Kidney (tissue), 14 donors: Measurements from ENCODE around the gene CAMTA1. TPM values are rescaled to one million over a fixed set of nuclear protein-coding genes. Genes with fewer than 3 reads are reported as not detected.

Experiments
- DNase-seq, 5 donors: peaks; one replicate each; pipeline ENCODE4 v3.0.0-alpha.2; 2013 to 2020
- FAIRE-seq: peaks from 2 replicates; lab custom pipeline; 2012; peaks lifted over from hg19 to GRCh38; lab: Jason Lieb, UNC
- H3K27ac ChIP-seq, 2 donors: one replicate each; pipeline ENCODE4 v1.7.0; 2013; ENCODE audit warnings: low read depth in 2 of 2, low read length in 2 of 2, inconsistent platforms in 1 of 2
- H3K27me3 ChIP-seq: one replicate; pipeline ENCODE4 v1.7.1; 2013; ENCODE audit warnings: low read length, inconsistent platforms; ENCODE audit not compliant: control insufficient read depth, insufficient read depth
- H3K36me3 ChIP-seq, 3 donors: one replicate each; pipeline versions ENCODE4 v1.7.0 to v1.7.1; 2013; ENCODE audit warnings: low read length in 3 of 3, control low read depth in 1 of 3, inconsistent platforms in 1 of 3; ENCODE audit not compliant: insufficient read depth in 3 of 3, control insufficient read depth in 2 of 3
- H3K4me1 ChIP-seq, 3 donors: one replicate each; pipeline versions ENCODE4 v1.7.0 to v1.7.1; 2013; ENCODE audit warnings: low read length in 3 of 3, inconsistent platforms in 1 of 3, low read depth in 1 of 3; ENCODE audit not compliant: control insufficient read depth in 2 of 3, insufficient read depth in 2 of 3
- H3K4me3 ChIP-seq, 3 donors: one replicate each; pipeline versions ENCODE4 v1.7.0 to v1.8.1; 2013; ENCODE audit warnings: low read length in 3 of 3, control low read depth in 1 of 3, inconsistent platforms in 1 of 3
- H3K9ac ChIP-seq, 3 donors: one replicate each; pipeline versions ENCODE4 v1.7.0 to v1.7.1; 2013; ENCODE audit warnings: low read length in 3 of 3, control low read depth in 1 of 3, inconsistent platforms in 1 of 3
- H3K9me3 ChIP-seq, 3 donors: one replicate each; pipeline versions ENCODE4 v1.7.0 to v1.7.1; 2013; ENCODE audit warnings: low read length in 3 of 3, control low read depth in 1 of 3, inconsistent platforms in 1 of 3; ENCODE audit not compliant: control insufficient read depth in 2 of 3, insufficient read depth in 1 of 3
- CTCF ChIP-seq: IDR thresholded peaks from 3 replicates; pipeline ENCODE4 v1.5.1; 2012; ENCODE audit warnings: mild to moderate bottlenecking, moderate library complexity, borderline replicate concordance; ENCODE audit not compliant: insufficient read depth; ENCODE audit errors: extremely low read depth
- intact Hi-C: fragments of 100-400 bp; cut with DNase I; formaldehyde crosslinking; loops from one replicate; pipeline ENCODE4 v1.11.1; 2022
- polyA plus RNA-seq: library from polyadenylated mRNA; stranded (reverse); fragments of 350-450 nt; fragmentation: Illumina TruSeq; extraction: RNeasy Lipid Tissue Mini Kit (QIAGEN cat#74804); gene quantifications from one replicate; pipeline ENCODE4 v1.2.3, GENCODE V29; 2014; ENCODE audit warnings: low read depth, low replicate concordance; ENCODE audit not compliant: insufficient read depth
- total RNA-seq: library from RNA; stranded (reverse); fragmentation: NEBNext Ultra II Directional; extraction: Animal tissue kit (Norgen Biotek cat#: 25700); gene quantifications from one replicate; pipeline ENCODE4 v1.2.1, GENCODE V29; 2021
- donor health status: control.
- donor health status: control.
- donor health status: control.
- donor health status: control.
- donor health status: control.
- donor health status: DM: yes; HTN: yes; CAD: no.
- donor health status: Normal renal cell carcinoma (clear cell type).

The CAMTA1 gene
- total and polyA plus RNA-seq, 2 donors from 2014 or later = 79.0 to 170 TPM

DNA sequence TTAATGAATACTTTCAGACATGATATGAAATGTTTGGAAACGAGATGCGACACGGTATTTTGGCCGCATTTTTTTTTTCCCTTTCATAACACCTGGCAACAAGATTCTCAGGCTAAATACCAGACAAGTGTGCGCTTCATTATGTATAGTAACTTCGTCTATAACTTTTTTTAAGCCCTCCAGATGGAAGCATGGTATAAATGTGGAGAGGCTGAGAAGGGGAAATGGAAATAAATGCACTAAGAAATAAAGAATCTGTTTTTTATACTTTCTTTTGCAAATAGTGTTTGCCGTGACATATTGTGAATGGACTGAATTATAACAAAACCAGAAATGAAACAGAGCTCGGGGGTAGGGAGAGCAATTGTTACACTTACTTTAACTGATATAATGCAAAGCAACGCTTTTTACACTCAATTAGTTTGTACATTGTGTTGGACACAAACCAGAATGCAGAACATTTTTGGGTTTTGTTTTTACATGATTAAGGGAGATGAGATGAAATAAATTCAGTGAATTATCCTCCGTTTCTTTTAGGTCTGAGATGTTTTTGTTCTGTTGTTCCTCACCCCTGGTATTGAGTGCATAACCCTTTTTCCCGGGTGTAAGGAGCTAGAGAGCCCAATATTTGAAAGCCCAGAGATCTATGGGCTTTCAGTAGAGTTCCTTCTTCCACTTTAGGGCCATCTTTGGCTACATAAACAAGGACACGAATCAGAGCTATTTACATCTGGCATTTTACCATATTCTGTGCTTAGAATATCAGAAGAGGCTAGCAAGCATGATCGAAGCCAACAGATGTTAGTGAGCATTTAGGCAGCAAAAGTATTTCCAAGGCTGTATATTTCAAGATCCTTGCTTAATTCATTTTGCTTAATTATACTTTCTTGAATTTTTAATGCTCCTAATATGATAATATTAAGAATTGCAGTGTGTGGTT is 478.0 kb downstream of the CAMTA1 start:
- Histone ChIP-seq H3K9me3 (no peaks in the 10 kb centered on the region), H3K4me1 (peaks cover 0 to 7% (median 5%) of the 10 kb centered on the region in 3 donors), H3K27me3 (no peaks in the 10 kb centered on the region), H3K9ac (no peak overlapping the region), H3K36me3 (no peaks in the 10 kb centered on the region), H3K4me3 (no peak overlapping the region), H3K27ac (no peak overlapping the region)
- intact Hi-C loops = no loop called here
- DNase-seq = no peak
- no peak for TF ChIP-seq CTCF
- FAIRE-seq = no peak

DNA sequence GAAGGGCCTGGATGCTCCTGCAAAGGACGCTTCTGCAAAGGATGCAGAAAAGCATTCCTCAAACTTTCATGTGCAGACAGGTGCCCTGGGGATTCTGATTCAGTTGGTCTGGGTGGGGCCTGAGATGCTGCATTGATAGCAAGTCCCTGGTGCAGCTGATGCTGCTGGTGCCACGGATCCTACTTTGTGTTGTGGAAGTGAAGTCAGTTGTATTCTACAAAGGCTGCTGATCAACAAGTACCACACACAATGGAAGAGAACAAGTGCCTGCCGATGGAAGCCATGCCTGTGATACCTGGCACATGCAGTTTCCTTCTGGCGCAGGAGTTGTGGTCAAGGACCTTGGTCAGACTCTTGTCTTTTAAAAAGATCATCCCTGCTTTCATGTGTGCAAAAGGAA is 478.8 kb downstream of the CAMTA1 start:
- no peak overlapping the region for H3K27ac ChIP-seq
- peaks cover 0 to 7% (median 5%) of the 10 kb centered on the region in 3 donors for H3K4me1 ChIP-seq
- TF ChIP-seq CTCF = no peak
- H3K9ac ChIP-seq = no peak overlapping the region
- DNase-seq (no peak), FAIRE-seq (no peak)
- H3K9me3 ChIP-seq = peaks cover 0 to 8% (median 0%) of the 10 kb centered on the region in 3 donors
- no peaks in the 10 kb centered on the region for H3K27me3 ChIP-seq
- intact Hi-C loops = no loop called here
- no peaks in the 10 kb centered on the region for H3K36me3 ChIP-seq
- no peak overlapping the region for H3K4me3 ChIP-seq

- no peak overlapping the region for H3K4me3 ChIP-seq
- DNase-seq = peak; percentile 68 to 95 (median 76)
- H3K9ac ChIP-seq = no peak overlapping the region
- peak overlapping the region; percentile 23 to 39 for H3K27ac ChIP-seq
- intact Hi-C loops = no loop called here
- no peak for TF ChIP-seq CTCF
- no peaks in the 10 kb centered on the region for H3K27me3 ChIP-seq
- H3K36me3 ChIP-seq = no peaks in the 10 kb centered on the region
- peak; percentile 80 for FAIRE-seq
- H3K4me1 ChIP-seq = peaks cover 0 to 7% (median 5%) of the 10 kb centered on the region in 3 donors
- peaks cover 0 to 9% (median 0%) of the 10 kb centered on the region in 3 donors for H3K9me3 ChIP-seq
These were observed 480.6 kb downstream of the CAMTA1 start for GRCh38 chr1:7265771-7266371.
